GM18502 (cell line): ENCODE measurements around the gene ABTB2.
A peak's percentile ranks its signal among the peaks of the same experiment; 100 is the strongest.

Source experiments
- ATAC-seq: cut with Tn5 transposase; IDR thresholded peaks from one replicate; pipeline ENCODE4 v1.9.1; 2021; ENCODE audit warnings: mild to moderate bottlenecking; ENCODE audit not compliant: unreplicated experiment, poor library complexity

ABTB2 gene

GRCh38 chr11:34318111-34319037, 39.4 kb downstream of the ABTB2 start:
- ATAC-seq, result no peak

- no peak for ATAC-seq
These were observed 40.1 kb downstream of the ABTB2 start for GRCh38 chr11:34317666-34318065.

- ATAC-seq, result no peak
These were observed 40.8 kb downstream of the ABTB2 start for GRCh38 chr11:34317036-34317360.

- ATAC-seq, result no peak
These were observed 41.3 kb downstream of the ABTB2 start for GRCh38 chr11:34316347-34317035.

- no peak for ATAC-seq
These were observed 42.4 kb downstream of the ABTB2 start for GRCh38 chr11:34315394-34315793.

- no peak for ATAC-seq
These were observed 42.9 kb downstream of the ABTB2 start for GRCh38 chr11:34314936-34315335.

GRCh38 chr11:34314176-34314575, 43.6 kb downstream of the ABTB2 start:
- no peak for ATAC-seq

GRCh38 chr11:34313099-34313517, 44.7 kb downstream of the ABTB2 start:
- no peak for ATAC-seq

- ATAC-seq, result no peak
These were observed 46.7 kb downstream of the ABTB2 start for GRCh38 chr11:34311126-34311525.

- no peak for ATAC-seq
These were observed 47.8 kb downstream of the ABTB2 start for GRCh38 chr11:34309965-34310364.

GRCh38 chr11:34308913-34309585, 48.8 kb downstream of the ABTB2 start:
- ATAC-seq, result no peak

GRCh38 chr11:34308049-34308912, 49.5 kb downstream of the ABTB2 start:
- ATAC-seq, result no peak

- ATAC-seq, result no peak
These were observed 52.0 kb downstream of the ABTB2 start for GRCh38 chr11:34305780-34306179.

GRCh38 chr11:34305193-34305592, 52.6 kb downstream of the ABTB2 start:
- ATAC-seq, result no peak

GRCh38 chr11:34303028-34303570, 54.7 kb downstream of the ABTB2 start:
- ATAC-seq, result no peak

GRCh38 chr11:34302046-34302921, 55.5 kb downstream of the ABTB2 start:
- ATAC-seq, result peak; percentile 84

GRCh38 chr11:34300926-34301295, 56.9 kb downstream of the ABTB2 start:
- no peak for ATAC-seq

GRCh38 chr11:34300026-34300925, 57.5 kb downstream of the ABTB2 start:
- no peak for ATAC-seq
